GM19043 (cell line): ENCODE measurements around the gene ASB16.

Source experiments
- ATAC-seq: cut with Tn5 transposase; IDR thresholded peaks from one replicate; pipeline ENCODE4 v1.9.1; 2021; ENCODE audit warnings: low read depth; ENCODE audit not compliant: unreplicated experiment

ASB16 gene

DNA sequence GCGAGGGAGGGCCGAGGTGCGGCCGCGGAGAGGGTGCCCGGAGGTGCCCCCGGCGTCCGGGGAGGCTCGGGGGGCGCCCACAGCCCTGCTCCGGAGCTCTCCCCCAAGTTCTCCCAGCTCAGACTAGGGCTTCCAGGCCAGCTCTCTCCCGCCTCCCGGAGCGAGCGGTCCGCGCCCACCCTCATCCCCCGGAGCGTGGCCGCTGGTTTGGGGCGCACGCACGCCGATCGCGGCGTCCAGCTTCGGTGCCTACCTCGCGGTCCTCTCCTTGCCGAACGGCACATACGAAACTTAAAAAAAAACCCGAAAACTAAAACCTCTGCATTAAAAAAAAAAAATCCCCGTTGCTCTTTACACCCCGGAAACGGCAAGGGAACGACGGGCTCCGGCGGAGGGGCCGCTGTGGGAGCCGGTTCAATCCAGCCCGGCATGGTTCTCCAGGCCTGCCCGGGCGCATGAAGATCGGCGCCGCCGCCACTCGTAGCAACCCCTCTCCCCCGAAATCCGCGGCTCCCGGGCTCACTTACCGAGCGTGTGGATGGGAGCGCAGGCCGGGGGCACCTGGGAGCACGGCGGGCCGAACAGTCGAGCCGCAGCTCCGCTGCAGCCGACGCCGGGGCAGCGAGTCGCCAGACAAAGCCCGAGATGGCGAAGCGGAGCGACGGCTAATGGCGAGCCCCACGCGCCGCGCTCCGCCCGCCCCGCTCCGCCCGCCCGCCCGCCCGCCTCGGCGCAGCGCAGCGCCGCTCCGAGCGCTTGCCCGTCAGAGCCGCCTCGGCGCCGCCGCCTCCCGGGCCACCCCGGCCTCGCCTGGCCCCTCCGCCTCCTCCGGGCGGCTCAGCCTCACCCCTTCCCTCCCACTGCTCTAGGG lies 49.9 kb downstream of the ASB16 start:
- ATAC-seq, result no peak

DNA sequence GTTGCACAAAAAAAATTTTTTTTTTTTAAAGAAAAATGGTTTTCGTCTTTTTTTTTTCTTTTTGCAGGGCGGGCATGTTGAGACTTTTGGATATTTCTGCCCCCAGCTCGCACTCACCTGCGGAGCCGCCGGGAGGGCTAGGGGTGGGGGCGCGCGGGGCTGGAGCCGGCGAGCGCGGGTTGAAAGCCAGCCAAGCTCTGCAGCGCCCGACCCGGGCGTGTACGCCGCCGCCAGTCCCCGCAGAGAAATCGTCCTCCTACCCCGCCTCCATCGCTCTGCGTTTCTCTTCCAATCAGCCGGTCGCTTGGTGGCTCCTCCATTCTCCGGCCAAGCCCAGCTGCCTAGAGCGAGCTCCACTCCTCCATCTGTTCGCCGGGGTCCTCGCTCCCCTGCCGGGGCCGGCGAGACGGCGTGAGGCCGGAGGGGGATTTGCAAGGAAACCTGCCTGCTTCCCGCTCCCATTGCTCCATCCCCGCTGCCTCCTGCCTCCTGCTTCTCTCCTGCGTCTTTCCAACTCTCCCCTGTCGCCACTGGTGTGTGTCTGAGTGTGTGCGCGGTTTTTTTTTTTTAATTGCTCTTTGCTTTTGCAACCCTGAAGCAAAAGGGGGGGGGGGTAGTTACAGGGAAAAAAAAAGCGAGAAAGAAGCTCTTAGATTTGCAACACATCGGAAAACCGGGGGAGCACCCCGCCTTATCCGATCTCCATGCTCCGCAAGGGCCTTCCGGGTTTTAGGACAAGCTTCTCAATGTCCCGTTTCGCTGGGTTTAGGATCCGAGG lies 50.8 kb downstream of the ASB16 start:
- no peak for ATAC-seq

DNA sequence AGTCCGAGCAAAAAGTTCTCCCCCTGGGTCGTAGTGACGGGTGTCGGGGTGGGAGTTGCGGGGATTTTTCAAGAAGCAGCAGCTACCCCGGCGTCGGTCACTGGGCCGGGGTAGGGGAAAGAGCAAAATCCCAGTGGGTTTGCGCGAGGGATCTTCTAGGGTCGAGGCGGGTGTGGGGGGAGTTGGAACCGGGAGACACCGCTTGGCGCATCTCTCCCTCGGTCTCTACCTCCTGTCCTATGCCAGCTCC lies 51.3 kb downstream of the ASB16 start:
- no peak for ATAC-seq

DNA sequence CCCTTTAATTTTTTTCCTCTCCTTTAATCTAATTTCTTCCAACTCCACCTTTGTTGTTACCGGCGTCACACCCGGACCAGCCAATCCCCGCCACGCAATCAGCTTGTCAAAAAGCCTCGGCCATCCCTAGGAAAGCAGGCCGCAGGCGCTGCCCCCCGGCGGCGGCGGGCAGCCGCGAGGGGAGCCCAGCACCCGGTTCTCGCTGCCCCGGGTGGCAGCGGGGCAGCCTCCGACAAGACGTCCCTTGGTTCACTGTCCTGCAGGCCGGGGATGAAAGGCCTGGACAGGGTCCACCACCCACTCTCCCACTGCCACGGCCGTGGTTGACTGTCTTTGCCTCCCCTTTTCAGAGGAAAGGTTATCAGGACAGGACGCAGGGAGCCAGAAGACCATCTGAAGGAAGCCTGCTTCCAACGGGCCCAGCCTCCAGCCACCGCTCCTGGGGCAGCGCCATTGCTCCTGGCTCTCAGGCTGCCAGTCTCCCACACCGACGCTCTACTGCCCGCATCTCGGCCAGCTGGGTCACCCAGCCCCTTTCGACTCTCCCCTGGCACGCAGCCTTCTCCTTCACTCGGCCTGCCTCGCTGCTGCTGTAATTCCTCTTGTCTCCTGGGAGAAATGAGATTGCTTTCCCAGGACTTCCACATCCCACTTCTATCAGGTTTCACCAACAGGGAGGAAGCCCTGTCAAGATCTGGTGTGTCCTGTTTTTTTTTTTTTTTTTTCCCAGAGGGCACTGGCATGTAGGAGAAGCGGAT lies 51.8 kb downstream of the ASB16 start:
- no peak for ATAC-seq

DNA sequence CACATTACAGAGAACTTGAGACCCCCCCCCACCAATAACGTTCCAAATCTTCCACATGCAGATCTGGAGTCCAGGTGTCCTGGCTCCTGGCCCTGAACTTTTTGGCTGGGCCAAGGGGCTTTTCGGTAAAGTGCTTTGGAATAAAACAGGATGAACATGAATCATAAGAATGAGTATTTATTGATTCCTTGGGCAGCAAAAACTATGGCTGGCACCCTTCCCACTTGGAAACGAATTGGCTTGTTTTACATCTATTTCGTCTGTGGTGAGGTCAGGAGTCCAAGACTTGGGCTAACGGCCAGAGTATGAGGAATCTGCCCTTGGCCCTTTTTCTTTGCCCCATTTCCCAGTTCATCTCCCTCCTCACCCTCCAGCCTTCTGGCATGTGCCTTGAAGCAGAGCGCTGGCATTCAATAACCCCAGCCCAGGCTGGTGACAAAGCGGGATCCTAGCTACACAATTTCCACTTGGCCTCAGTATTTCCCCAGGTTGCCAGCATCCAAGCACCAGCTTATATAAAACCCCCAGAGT lies 53.1 kb downstream of the ASB16 start:
- no peak for ATAC-seq
